Measurements from ENCODE around the gene ATL2. TPM values are rescaled to one million over a fixed set of nuclear protein-coding genes. Genes with fewer than 3 reads are reported as not detected.

The ATL2 gene
- total and polyA plus RNA-seq, 2 of the 8 experiments (the other 6 are each of a cell fraction or from before 2014, with no cell fraction given), result 38.8 to 84.6 TPM

GRCh38 chr2:38360177-38360576 is 16.9 kb downstream of the ATL2 start:
- WGBS, 2 experiments (ENCODE audit: extremely low coverage in 1 of 2, insufficient coverage in 1 of 2, insufficient read length in 1 of 2, insufficient replicate concordance in 2 of 2, low coverage in 1 of 2, low lambda C conversion rate in 2 of 2, missing lambda C conversion rate in 1 of 2), result 100% methylated on average over 1 to 2 of the region's 2 CpGs
- no peak for FAIRE-seq
- H3K4me2 ChIP-seq (ENCODE audit: insufficient read depth in 1 of 2, low read depth in 2 of 2, low read length in 2 of 2), result no peak overlapping the region
- H3K36me3 ChIP-seq (ENCODE audit: control insufficient read depth in 2 of 4, insufficient read depth in 4 of 4, low read length in 3 of 4), result peaks cover 0 to 5% (median 0%) of the 10 kb centered on the region in 4 experiments; a peak in 2 of 8 replicates
- H3K18ac ChIP-seq (ENCODE audit: extremely low read depth, low read length), result no peak overlapping the region
- no peaks in the 10 kb centered on the region for H3K4me1 ChIP-seq (replicated peaks in 1 of 4; ENCODE audit: control insufficient read depth in 3 of 4, insufficient read depth in 4 of 4, low read length in 3 of 4)
- no peak overlapping the region for H3K4ac ChIP-seq (replicated peaks; ENCODE audit: insufficient read length, low read depth, low read length)
- H3K9me3 ChIP-seq (ENCODE audit: insufficient read depth in 2 of 2, low read depth in 1 of 2, low read length in 1 of 2), result no peaks in the 10 kb centered on the region
- H2BK12ac ChIP-seq (ENCODE audit: low read depth, low read length), result no peak overlapping the region
- H3K27ac ChIP-seq (ENCODE audit: low read depth, low read length), result no peak overlapping the region
- no peak overlapping the region for H2BK5ac ChIP-seq (ENCODE audit: low read depth, low read length)
- no peak overlapping the region for H2AFZ ChIP-seq (ENCODE audit: low read length)
- ChIA-PET CTCF (ENCODE audit: partially characterized antibody) (interaction anchor here (0.5 to 0.6 kb wide), 2 partner anchors 44 to 257 kb away, joined by 3 to 4 read pairs; no protein-coding TSS in a partner anchor), POLR2A (ENCODE audit: partially characterized antibody) (no interaction called here)
- H3K23me2 ChIP-seq (ENCODE audit: low read depth, low read length), result no peaks in the 10 kb centered on the region
- H3K56ac ChIP-seq (replicated peaks; ENCODE audit: insufficient read length, low read depth, low read length), result no peak overlapping the region
- H4K20me1 ChIP-seq (replicated peaks in 1 of 2; ENCODE audit: control insufficient read depth in 1 of 2, insufficient read depth in 2 of 2, low read length in 2 of 2), result peaks cover 5 to 11% of the 10 kb centered on the region in 2 experiments
- H3K79me1 ChIP-seq (ENCODE audit: low read depth, low read length), result 0 out of 2 replicates have a peak, but pooled peaks cover 3% of the 10 kb centered on the region
- no peak overlapping the region for H3K14ac ChIP-seq (ENCODE audit: insufficient read length)
- TF ChIP-seq POU5F1 (IDR thresholded peaks at IDR 0.05; ENCODE audit: low read depth, low read length) (no peak), GTF2F1 (IDR thresholded peaks at IDR 0.05; ENCODE audit: borderline replicate concordance, low read depth, low read length) (no peak)
- peak overlapping the region; percentile 14; the same call in 1 of the 2 replicates for H4K8ac ChIP-seq (ENCODE audit: extremely low read depth, insufficient read depth, low read length)
- H3K27me3 ChIP-seq (replicated peaks in 1 of 4; ENCODE audit: control insufficient read depth in 3 of 4, extremely low read depth in 1 of 4, insufficient read depth in 3 of 4, low read length in 3 of 4), result no peaks in the 10 kb centered on the region
- H3K9ac ChIP-seq (replicated peaks in 1 of 4; ENCODE audit: extremely low read depth in 1 of 4, low read depth in 3 of 4, low read length in 3 of 4), result no peak overlapping the region
- peaks cover 20 to 88% of the 10 kb centered on the region in 2 experiments for H3K79me2 ChIP-seq (ENCODE audit: control insufficient read depth in 1 of 2, insufficient read depth in 2 of 2, low read length in 2 of 2)
- no peak overlapping the region for H4K91ac ChIP-seq (replicated peaks; ENCODE audit: insufficient read length, low read length)
- no peak overlapping the region for H3K23ac ChIP-seq (ENCODE audit: insufficient read length)
- no peak overlapping the region for H2BK15ac ChIP-seq (ENCODE audit: low read length)
- H3K4me3 ChIP-seq (ENCODE audit: extremely low read depth in 1 of 4, insufficient read depth in 2 of 4, low read depth in 3 of 4, low read length in 4 of 4), result no peak overlapping the region
- H4K5ac ChIP-seq (ENCODE audit: insufficient read length, low read depth, low read length), result no peak overlapping the region
- no peak overlapping the region for H2AK5ac ChIP-seq (ENCODE audit: low read depth, low read length)
- H2BK20ac ChIP-seq (ENCODE audit: low read length), result no peak overlapping the region
- DNase-seq (ENCODE audit: low read depth in 1 of 2, low spot score in 2 of 2), result no peak
- H2BK120ac ChIP-seq (replicated peaks; ENCODE audit: low read depth, low read length), result no peak overlapping the region

Data from H1 (cell line).